HG03460 (cell line): Measurements from ENCODE around the gene GIMAP1.

Experiments
- ATAC-seq: cut with Tn5 transposase; IDR thresholded peaks from one replicate; pipeline ENCODE4 v1.9.1; 2021; ENCODE audit not compliant: unreplicated experiment

Gene GIMAP1

GRCh38 chr7:150721970-150722373, 5.6 kb downstream of the GIMAP1 start:
- ATAC-seq = no peak

DNA sequence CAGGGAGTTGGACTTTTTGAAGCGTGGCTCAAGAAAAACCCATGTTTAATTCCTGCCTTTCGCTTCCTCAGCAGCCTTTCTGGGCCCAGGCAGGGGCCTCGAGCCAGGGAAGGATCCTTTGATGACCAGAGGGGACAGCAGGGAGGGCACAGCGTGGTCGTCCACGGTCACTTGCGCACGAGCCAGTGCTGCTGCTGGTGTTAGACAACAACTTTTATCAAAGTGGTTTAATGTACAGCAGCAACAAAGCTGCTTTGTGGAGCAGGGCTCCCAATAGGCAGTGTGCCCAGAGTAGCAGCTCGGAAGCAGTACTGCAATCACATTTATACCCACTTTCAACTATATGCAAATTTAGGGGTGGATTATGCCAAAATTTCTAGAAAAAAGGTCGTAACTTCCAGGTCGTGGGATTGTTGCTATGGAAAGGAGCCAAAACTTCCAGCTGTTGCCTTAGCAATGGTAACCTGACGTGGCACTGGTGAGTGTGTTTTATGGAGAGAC, 6.1 kb downstream of the GIMAP1 start:
- ATAC-seq = no peak

- ATAC-seq = no peak
Measured at GRCh38 chr7:150723467-150723866, 7.1 kb downstream of the GIMAP1 start.

DNA sequence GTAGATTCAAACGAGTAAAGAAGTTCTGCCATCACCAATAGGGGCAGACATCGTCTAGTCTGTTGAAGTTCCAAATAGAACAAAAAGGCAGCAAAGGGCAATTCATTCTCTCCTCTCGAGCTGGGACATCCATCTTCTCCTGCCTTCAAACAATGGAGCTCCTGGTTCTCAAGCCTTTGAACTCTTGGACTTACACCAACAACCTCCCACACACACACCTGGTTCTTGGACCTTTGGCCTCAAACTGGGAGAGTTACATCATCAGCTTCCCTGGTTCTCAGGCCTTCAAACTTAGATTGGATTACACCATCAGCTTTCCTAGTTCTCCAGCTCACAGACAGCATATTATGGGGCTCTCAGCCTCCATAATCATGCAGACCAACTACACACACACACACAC, 11.0 kb downstream of the GIMAP1 start:
- ATAC-seq = no peak

GRCh38 chr7:150728011-150728410, 11.6 kb downstream of the GIMAP1 start:
- no peak for ATAC-seq

DNA sequence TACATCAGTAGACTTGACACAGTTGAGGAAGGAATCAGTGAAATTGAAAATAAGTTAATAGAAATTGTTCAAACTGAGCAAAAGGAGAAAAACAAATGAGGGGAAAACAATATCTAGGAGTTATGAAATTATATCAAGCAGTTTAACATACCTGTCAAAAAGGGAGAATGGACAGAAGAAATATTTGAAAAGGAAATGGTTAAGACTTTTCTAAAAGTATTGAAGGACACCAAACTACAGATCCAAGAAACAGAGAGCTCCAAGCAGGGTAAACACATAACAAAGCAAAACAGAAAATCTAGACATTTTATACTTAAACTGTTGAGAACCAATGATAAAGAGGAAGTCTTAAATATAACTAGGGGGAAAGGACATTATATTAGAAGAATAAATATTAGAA, 12.2 kb downstream of the GIMAP1 start:
- ATAC-seq = no peak

DNA sequence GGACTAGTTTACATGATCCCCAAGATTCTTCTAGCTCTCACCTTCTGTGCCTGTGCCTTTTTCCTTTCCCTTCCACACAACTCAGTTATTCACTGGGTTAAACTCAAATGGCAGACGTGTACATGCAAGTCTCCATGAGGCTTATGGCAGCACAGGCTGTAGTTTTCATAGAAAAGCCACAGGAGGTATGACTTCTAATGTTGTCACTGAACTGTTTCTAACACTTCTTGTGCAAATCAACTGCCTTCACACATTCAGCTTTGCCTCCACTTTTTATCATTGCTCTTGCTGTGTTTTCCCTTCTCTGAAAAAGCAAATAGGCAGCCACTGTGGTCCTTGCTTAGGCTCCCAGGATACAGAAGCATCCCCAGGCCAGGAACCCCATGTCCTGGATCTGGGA, 15.5 kb downstream of the GIMAP1 start:
- no peak for ATAC-seq

DNA sequence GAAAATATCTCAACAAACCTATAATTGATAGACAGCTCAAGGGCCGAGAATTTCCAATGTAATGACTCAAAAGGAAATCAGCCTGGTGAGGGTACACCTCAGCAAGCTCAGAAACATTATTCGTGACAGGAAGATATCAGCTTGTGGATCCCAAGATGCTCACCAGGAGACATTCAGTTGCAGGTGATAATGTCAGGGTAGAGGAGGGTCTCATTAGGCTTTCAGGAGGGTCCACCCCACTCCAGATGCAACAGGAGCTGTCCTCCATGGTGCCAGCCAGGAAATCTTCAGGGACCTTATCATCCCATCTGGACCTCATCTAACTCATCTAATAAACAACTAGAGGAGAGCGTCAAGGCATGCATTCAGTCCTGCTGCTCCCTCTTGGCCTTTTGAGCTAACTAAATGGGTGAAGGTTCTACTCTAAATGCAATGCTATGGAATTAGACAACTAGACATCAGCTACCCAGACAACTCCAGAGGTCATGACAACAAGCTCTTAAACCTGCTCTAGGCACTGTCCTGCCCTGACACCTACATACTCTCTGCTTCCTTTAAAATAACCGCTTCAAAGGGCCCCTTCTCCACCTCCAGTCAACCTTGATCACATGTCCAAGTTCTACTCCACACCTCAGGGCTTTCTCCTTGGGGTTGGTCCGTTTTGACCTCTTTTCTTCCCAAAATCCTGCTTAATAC, 16.5 kb downstream of the GIMAP1 start:
- ATAC-seq = no peak

GRCh38 chr7:150733482-150734095, 17.2 kb downstream of the GIMAP1 start:
- no peak for ATAC-seq

GRCh38 chr7:150734254-150734653, 17.8 kb downstream of the GIMAP1 start:
- no peak for ATAC-seq

GRCh38 chr7:150735596-150736358, 19.4 kb downstream of the GIMAP1 start:
- no peak for ATAC-seq

- ATAC-seq = no peak
Measured at GRCh38 chr7:150736864-150737263, 20.5 kb downstream of the GIMAP1 start.

DNA sequence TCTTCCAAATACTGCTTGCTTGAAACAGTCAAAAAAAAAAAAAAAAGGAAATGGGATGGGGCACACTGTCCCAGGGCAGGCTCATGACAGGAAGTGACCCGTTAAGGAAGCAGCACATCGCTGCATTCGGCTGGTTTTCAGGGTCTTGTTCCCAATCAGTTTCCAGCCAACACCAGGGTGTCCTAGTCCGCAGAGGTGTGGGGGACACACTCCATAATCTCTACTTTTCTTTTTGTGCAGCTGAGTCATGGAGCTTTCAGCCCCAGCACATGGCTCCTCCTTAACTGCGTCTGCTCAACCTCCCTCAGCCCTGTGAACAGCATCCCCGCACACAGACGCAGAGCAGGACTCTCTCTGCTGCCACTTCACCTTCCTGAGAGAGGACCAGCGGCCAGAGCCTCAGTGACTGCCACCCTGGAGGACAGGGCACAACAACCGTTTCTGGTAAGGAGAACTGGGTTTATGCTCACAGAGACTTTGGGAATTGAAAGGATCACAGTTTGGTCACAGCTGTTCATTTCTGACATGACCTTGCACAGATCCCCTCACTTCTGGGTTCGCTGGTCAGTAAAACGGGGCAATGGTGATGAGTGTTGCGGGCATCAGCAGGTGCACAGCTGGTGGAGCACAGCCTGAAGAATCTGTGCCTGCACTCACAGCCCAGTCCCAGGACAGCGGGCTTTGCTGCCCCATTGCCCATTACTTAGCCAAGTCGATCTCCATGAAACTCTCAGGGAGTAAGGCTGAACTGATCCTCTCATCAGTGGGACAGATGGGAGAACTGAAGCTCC, 21.0 kb downstream of the GIMAP1 start, which contains the start of gene GIMAP5:
TSS of gene GIMAP5 (plus strand) at position 154 of the 791 bp plus-strand sequence. CDS start 3,467 bp downstream, outside the sequence.
- ATAC-seq = no peak

DNA sequence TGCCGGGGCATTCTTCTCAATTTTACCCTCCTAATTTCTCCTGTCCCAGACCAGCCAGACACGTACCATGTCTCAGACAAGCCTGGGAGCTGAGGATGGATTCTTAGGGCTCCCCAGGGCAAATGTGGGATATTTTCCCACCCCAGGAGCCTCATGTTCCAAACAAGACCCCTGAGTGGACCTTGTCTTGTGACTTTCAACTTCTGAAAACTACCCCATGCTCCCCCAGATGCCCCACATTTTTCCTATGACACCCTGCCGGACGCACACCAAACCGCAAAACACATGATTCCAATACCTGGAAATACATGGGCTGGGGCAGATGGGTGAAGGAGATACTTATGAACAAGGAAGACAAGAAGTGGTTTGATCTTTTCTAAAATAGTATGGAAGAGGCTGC, 21.7 kb downstream of the GIMAP1 start:
- ATAC-seq = no peak

- ATAC-seq = no peak
Measured at GRCh38 chr7:150738591-150739001, 22.2 kb downstream of the GIMAP1 start.

- no peak for ATAC-seq
Measured at GRCh38 chr7:150739033-150739432, 22.6 kb downstream of the GIMAP1 start.

- ATAC-seq = no peak
Measured at GRCh38 chr7:150740053-150740452, 23.6 kb downstream of the GIMAP1 start.

- no peak for ATAC-seq
Measured at GRCh38 chr7:150742286-150742968, 26.0 kb downstream of the GIMAP1 start.

GRCh38 chr7:150744041-150744656, 27.7 kb downstream of the GIMAP1 start:
- ATAC-seq = no peak

- ATAC-seq = no peak
Measured at GRCh38 chr7:150745086-150745485, 28.7 kb downstream of the GIMAP1 start.
